IPS-20b (cell line): Measurements from ENCODE around the gene HECTD2.

ENCODE experiments used
- H3K27ac ChIP-seq: one replicate; pipeline ENCODE4 v1.5.1; 2013; ENCODE audit warnings: low read length
- H3K27me3 ChIP-seq: 2 replicates; pipeline ENCODE4 v1.6.1; 2013; ENCODE audit warnings: mild to moderate bottlenecking, low read length, inconsistent platforms; ENCODE audit not compliant: insufficient read depth
- H3K36me3 ChIP-seq: 2 replicates; pipeline ENCODE4 v1.6.1; 2013; ENCODE audit warnings: low read depth, mild to moderate bottlenecking, inconsistent platforms, low read length, moderate library complexity; ENCODE audit not compliant: insufficient read depth
- H3K4me1 ChIP-seq: 2 replicates; pipeline ENCODE4 v1.6.1; 2013; ENCODE audit warnings: mild to moderate bottlenecking, control low read depth, inconsistent platforms, low read length, moderate library complexity; ENCODE audit not compliant: insufficient read depth
- H3K4me3 ChIP-seq: 2 replicates; pipeline ENCODE4 v1.5.1; 2013; ENCODE audit warnings: mild to moderate bottlenecking, low read length, inconsistent platforms
- H3K9ac ChIP-seq: 2 replicates; pipeline ENCODE4 v1.6.1; 2013; ENCODE audit warnings: low read depth, mild to moderate bottlenecking, inconsistent platforms, low read length, moderate library complexity
- H3K9me3 ChIP-seq: 2 replicates; pipeline ENCODE4 v1.6.1; 2013; ENCODE audit warnings: mild to moderate bottlenecking, low read depth, low read length, inconsistent platforms; ENCODE audit not compliant: insufficient read depth

The HECTD2 gene

GRCh38 chr10:91545384-91545783, 135.2 kb downstream of the HECTD2 start:
- Histone ChIP-seq H3K27me3 (no peaks in the 10 kb centered on the region), H3K9ac (no peak overlapping the region), H3K4me3 (no peak overlapping the region), H3K9me3 (peaks cover 6% of the 10 kb centered on the region; the same call in 1 of the 2 replicates), H3K27ac (no peak overlapping the region), H3K36me3 (no peaks in the 10 kb centered on the region), H3K4me1 (no peaks in the 10 kb centered on the region)

- Histone ChIP-seq H3K4me3 (no peak overlapping the region), H3K27ac (no peak overlapping the region), H3K36me3 (no peaks in the 10 kb centered on the region), H3K4me1 (no peaks in the 10 kb centered on the region), H3K9me3 (peaks cover 2% of the 10 kb centered on the region; the same call in 1 of the 2 replicates), H3K9ac (no peak overlapping the region), H3K27me3 (no peaks in the 10 kb centered on the region)
Measured at GRCh38 chr10:91545838-91546237, 135.7 kb downstream of the HECTD2 start.

GRCh38 chr10:91549262-91549661, 139.1 kb downstream of the HECTD2 start:
- Histone ChIP-seq H3K4me3 (no peak overlapping the region), H3K27ac (no peak overlapping the region), H3K9ac (no peak overlapping the region), H3K36me3 (no peaks in the 10 kb centered on the region), H3K9me3 (no peaks in the 10 kb centered on the region), H3K4me1 (no peaks in the 10 kb centered on the region), H3K27me3 (no peaks in the 10 kb centered on the region)

GRCh38 chr10:91550021-91550420, 139.9 kb downstream of the HECTD2 start:
- Histone ChIP-seq H3K9ac (no peak overlapping the region), H3K27me3 (no peaks in the 10 kb centered on the region), H3K9me3 (no peaks in the 10 kb centered on the region), H3K27ac (no peak overlapping the region), H3K4me3 (no peak overlapping the region), H3K4me1 (no peaks in the 10 kb centered on the region), H3K36me3 (no peaks in the 10 kb centered on the region)

- H3K4me3 ChIP-seq = no peak overlapping the region
- no peak overlapping the region for H3K9ac ChIP-seq
Measured at GRCh38 chr10:91551856-91552255, 141.7 kb downstream of the HECTD2 start.

GRCh38 chr10:91552274-91553095, 142.3 kb downstream of the HECTD2 start:
- Histone ChIP-seq H3K36me3 (no peaks in the 10 kb centered on the region), H3K27me3 (no peaks in the 10 kb centered on the region), H3K4me1 (no peaks in the 10 kb centered on the region), H3K9me3 (no peaks in the 10 kb centered on the region), H3K4me3 (no peak overlapping the region), H3K9ac (no peak overlapping the region), H3K27ac (no peak overlapping the region)

More at GRCh38 chr10:91551856-91552255, 141.7 kb downstream of the HECTD2 start:
- Histone ChIP-seq H3K9me3 (no peaks in the 10 kb centered on the region), H3K4me1 (no peaks in the 10 kb centered on the region), H3K36me3 (no peaks in the 10 kb centered on the region), H3K27ac (no peak overlapping the region), H3K27me3 (no peaks in the 10 kb centered on the region)

- no peak overlapping the region for H3K27ac ChIP-seq
- no peaks in the 10 kb centered on the region; the same call in 1 of the 2 replicates for H3K9me3 ChIP-seq
- no peak overlapping the region for H3K9ac ChIP-seq
- no peaks in the 10 kb centered on the region for H3K27me3 ChIP-seq
- no peaks in the 10 kb centered on the region for H3K36me3 ChIP-seq
- no peak overlapping the region for H3K4me3 ChIP-seq
- H3K4me1 ChIP-seq = no peaks in the 10 kb centered on the region
Measured at GRCh38 chr10:91555455-91555854, 145.3 kb downstream of the HECTD2 start.

GRCh38 chr10:91556691-91557566, 146.8 kb downstream of the HECTD2 start:
- H3K27ac ChIP-seq = no peak overlapping the region
- no peak overlapping the region for H3K9ac ChIP-seq
- H3K4me3 ChIP-seq = no peak overlapping the region
- H3K36me3 ChIP-seq = no peaks in the 10 kb centered on the region
- H3K27me3 ChIP-seq = no peaks in the 10 kb centered on the region
- no peaks in the 10 kb centered on the region for H3K4me1 ChIP-seq
- peaks cover 11% of the 10 kb centered on the region; the same call in 1 of the 2 replicates for H3K9me3 ChIP-seq

- Histone ChIP-seq H3K4me1 (no peaks in the 10 kb centered on the region), H3K9me3 (peaks cover 12% of the 10 kb centered on the region; the same call in 1 of the 2 replicates), H3K27ac (no peak overlapping the region), H3K4me3 (no peak overlapping the region), H3K27me3 (no peaks in the 10 kb centered on the region), H3K9ac (no peak overlapping the region), H3K36me3 (no peaks in the 10 kb centered on the region)
Measured at GRCh38 chr10:91557651-91558111, 147.5 kb downstream of the HECTD2 start.

GRCh38 chr10:91558473-91558872, 148.3 kb downstream of the HECTD2 start:
- H3K4me3 ChIP-seq = no peak overlapping the region
- peaks cover 12% of the 10 kb centered on the region; the same call in 1 of the 2 replicates for H3K9me3 ChIP-seq
- H3K27ac ChIP-seq = no peak overlapping the region
- H3K4me1 ChIP-seq = no peaks in the 10 kb centered on the region
- no peak overlapping the region for H3K9ac ChIP-seq
- H3K36me3 ChIP-seq = no peaks in the 10 kb centered on the region
- H3K27me3 ChIP-seq = no peaks in the 10 kb centered on the region

- Histone ChIP-seq H3K9me3 (peaks cover 12% of the 10 kb centered on the region; the same call in 1 of the 2 replicates), H3K27me3 (no peaks in the 10 kb centered on the region), H3K27ac (no peak overlapping the region), H3K4me1 (no peaks in the 10 kb centered on the region), H3K36me3 (no peaks in the 10 kb centered on the region), H3K9ac (no peak overlapping the region), H3K4me3 (no peak overlapping the region)
Measured at GRCh38 chr10:91559169-91559568, 149.0 kb downstream of the HECTD2 start.
